Neuronal stem cell (in vitro differentiated cells): ENCODE data around the gene CA12.
"Not testable (repeated sequence)": the region's sequence is repeated elsewhere in the genome, so short reads cannot be mapped to it uniquely, and the experiment has no call there.

Experiments used
- DNase-seq: peaks from one replicate; pipeline ENCODE4 v3.0.0-alpha.2; 2013; ENCODE audit warnings: low spot score
- H2AFZ ChIP-seq: one replicate; pipeline ENCODE4 v1.6.1; 2013; ENCODE audit warnings: mild to moderate bottlenecking, low read length, inconsistent platforms
- H2AK5ac ChIP-seq: 2 replicates; pipeline ENCODE4 v1.6.1; 2013; ENCODE audit warnings: low read depth, mild to moderate bottlenecking, inconsistent platforms, low read length, moderate library complexity, mixed read lengths
- H2BK120ac ChIP-seq: 2 replicates; pipeline ENCODE4 v1.6.1; 2013; ENCODE audit warnings: low read depth, mild to moderate bottlenecking, inconsistent platforms, low read length, moderate library complexity, mixed read lengths
- H2BK12ac ChIP-seq: one replicate; pipeline ENCODE4 v1.6.1; 2013; ENCODE audit warnings: low read length, inconsistent platforms
- H2BK15ac ChIP-seq: 2 replicates; pipeline ENCODE4 v1.6.1; 2013; ENCODE audit warnings: mild to moderate bottlenecking, low read length, inconsistent platforms, mixed read lengths
- H2BK5ac ChIP-seq: one replicate; pipeline ENCODE4 v1.6.1; 2013; ENCODE audit warnings: inconsistent platforms, mild to moderate bottlenecking, low read length, moderate library complexity
- H3K14ac ChIP-seq: one replicate; pipeline ENCODE4 v1.6.1; 2013; ENCODE audit warnings: low read length, inconsistent platforms
- H3K18ac ChIP-seq: 2 replicates; pipeline ENCODE4 v1.6.1; 2013; ENCODE audit warnings: low read length, inconsistent platforms
- H3K23ac ChIP-seq: 2 replicates; pipeline ENCODE4 v1.6.1; 2013; ENCODE audit warnings: low read depth, mild to moderate bottlenecking, mixed read lengths, low read length, inconsistent platforms; ENCODE audit not compliant: poor library complexity
- H3K27ac ChIP-seq: replicated peaks from 3 replicates; pipeline ENCODE4 v1.5.1; 2013; ENCODE audit warnings: low read length, inconsistent platforms
- H3K27me3 ChIP-seq, 3 experiments: 2 replicates each; pipeline ENCODE4 v1.6.1; 2013; ENCODE audit warnings: low read length in 3 of 3, mild to moderate bottlenecking in 2 of 3, inconsistent platforms in 1 of 3, low read depth in 1 of 3, mixed read lengths in 1 of 3, moderate library complexity in 1 of 3; ENCODE audit not compliant: control insufficient read depth in 3 of 3, insufficient read depth in 3 of 3
- H3K36me3 ChIP-seq, 2 donors: replicated peaks in 1 of 2; 2 replicates each; pipeline ENCODE4 v1.6.1; 2013; ENCODE audit warnings: low read length in 2 of 2; ENCODE audit not compliant: control insufficient read depth in 2 of 2, insufficient read depth in 2 of 2
- H3K4ac ChIP-seq: 2 replicates; pipeline ENCODE4 v1.6.1; 2013; ENCODE audit warnings: inconsistent platforms, mild to moderate bottlenecking, low read length, moderate library complexity
- H3K4me1 ChIP-seq, 2 donors: 1 replicate in 1 of 2; 2 replicates in 1 of 2; pipeline ENCODE4 v1.6.1; 2013; ENCODE audit warnings: low read length in 2 of 2, low read depth in 1 of 2; ENCODE audit not compliant: control insufficient read depth in 2 of 2, insufficient read depth in 1 of 2
- H3K4me2 ChIP-seq: one replicate; pipeline ENCODE4 v1.6.1; 2013; ENCODE audit warnings: mild to moderate bottlenecking, low read length, inconsistent platforms; ENCODE audit not compliant: insufficient read depth, poor library complexity, severe bottlenecking
- H3K4me3 ChIP-seq, 2 donors: 2 replicates each; pipeline ENCODE4 v1.5.1; 2013; ENCODE audit warnings: low read length in 2 of 2, mild to moderate bottlenecking in 2 of 2, inconsistent platforms in 1 of 2, moderate library complexity in 1 of 2
- H3K79me1 ChIP-seq: one replicate; pipeline ENCODE4 v1.6.1; 2013; ENCODE audit warnings: low read depth, mild to moderate bottlenecking, inconsistent platforms, low read length, moderate library complexity
- H3K9ac ChIP-seq: one replicate; pipeline ENCODE4 v1.6.1; 2013; ENCODE audit warnings: mild to moderate bottlenecking, low read depth, low read length, inconsistent platforms; ENCODE audit not compliant: poor library complexity
- H3K9me3 ChIP-seq, 2 donors: replicated peaks in 1 of 2; 2 replicates each; pipeline versions ENCODE3 to v1.6.1; 2013; ENCODE audit warnings: low read length in 2 of 2, mild to moderate bottlenecking in 2 of 2, inconsistent platforms in 1 of 2, low read depth in 1 of 2, mixed read lengths in 1 of 2, moderate library complexity in 1 of 2; ENCODE audit not compliant: control insufficient read depth in 2 of 2, insufficient read depth in 1 of 2
- H4K8ac ChIP-seq: one replicate; pipeline ENCODE4 v1.6.1; 2013; ENCODE audit warnings: low read depth, mild to moderate bottlenecking, inconsistent platforms, low read length, moderate library complexity
- H4K91ac ChIP-seq: one replicate; pipeline ENCODE4 v1.6.1; 2013; ENCODE audit warnings: low read length, low read depth, mild to moderate bottlenecking, inconsistent platforms; ENCODE audit not compliant: poor library complexity
- WGBS, 2 donors: extraction: QIAGEN DNeasy Blood & Tissue Kit; methylation state at CpG; one replicate each; pipeline ENCODE4 v1.1.7; 2013; ENCODE audit warnings: missing lambda C conversion rate in 2 of 2, mixed read lengths in 1 of 2; ENCODE audit not compliant: insufficient read length in 2 of 2, insufficient replicate concordance in 1 of 2; ENCODE audit errors: extremely low coverage in 2 of 2; 5-methylcytosine and 5-hydroxymethylcytosine counted together

Gene CA12

GRCh38 chr15:63344731-63345390 is 36.8 kb downstream of the CA12 start:
- no peak for DNase-seq
- H3K79me1 ChIP-seq, result no peaks in the 10 kb centered on the region
- H3K23ac ChIP-seq, result peak overlapping the region; percentile 50
- peaks cover 0 to 16% of the 10 kb centered on the region in 2 donors for H3K4me1 ChIP-seq
- no peaks in the 10 kb centered on the region for H3K36me3 ChIP-seq
- H2AK5ac ChIP-seq, result peak overlapping the region; percentile 46
- H2BK15ac ChIP-seq, result peak overlapping the region; percentile 34
- H3K14ac ChIP-seq, result peak overlapping the region; percentile 27
- peaks cover 0 to 23% (median 2%) of the 10 kb centered on the region in 3 experiments for H3K27me3 ChIP-seq
- no peak overlapping the region for H4K8ac ChIP-seq
- no peak overlapping the region for H2AFZ ChIP-seq
- no peak overlapping the region for H3K4me3 ChIP-seq
- WGBS, 2 donors, result no CpG with 5 or more reads among the region's 5 CpGs
- no peak overlapping the region for H4K91ac ChIP-seq
- H2BK5ac ChIP-seq, result no peak overlapping the region
- H2BK120ac ChIP-seq, result no peak overlapping the region
- no peak overlapping the region for H2BK12ac ChIP-seq
- H3K18ac ChIP-seq, result peak overlapping the region; percentile 50
- no peaks in the 10 kb centered on the region for H3K9me3 ChIP-seq
- no peak overlapping the region for H3K4ac ChIP-seq
- no peak overlapping the region for H3K9ac ChIP-seq
- H3K4me2 ChIP-seq, result no peak overlapping the region
- H3K27ac ChIP-seq, result no peak overlapping the region

DNA sequence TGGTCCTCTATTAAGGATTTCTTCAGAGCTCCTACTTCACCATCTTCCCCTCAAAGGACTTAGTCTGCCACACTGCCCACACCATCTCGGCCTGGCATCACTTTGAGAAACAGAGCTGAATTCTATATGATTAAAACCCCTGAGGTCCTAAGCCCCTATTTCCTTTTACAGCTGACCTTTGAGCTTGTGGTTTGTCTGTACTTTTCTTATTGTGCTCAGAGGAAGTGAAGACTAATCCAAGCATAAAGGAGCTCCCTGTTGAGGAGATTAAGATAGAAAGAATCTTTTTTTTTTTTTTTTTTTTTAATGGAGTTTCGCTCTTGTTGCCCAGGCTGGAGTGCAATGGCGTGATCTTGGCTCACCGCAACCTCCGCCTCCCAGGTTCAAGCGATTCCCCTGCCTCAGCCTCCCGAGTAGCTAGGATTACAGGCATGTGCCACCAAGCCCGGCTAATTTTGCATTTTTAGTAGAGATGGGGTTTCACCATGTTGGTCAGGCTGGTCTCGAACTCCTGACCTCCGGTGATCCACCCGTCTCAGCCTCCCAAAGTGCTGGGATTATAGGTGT is 38.6 kb downstream of the CA12 start:
- WGBS, 2 donors, result no CpG with 5 or more reads among the region's 11 CpGs
- not testable (repeated sequence) for H3K14ac ChIP-seq
- DNase-seq, result peak; percentile 14

DNA sequence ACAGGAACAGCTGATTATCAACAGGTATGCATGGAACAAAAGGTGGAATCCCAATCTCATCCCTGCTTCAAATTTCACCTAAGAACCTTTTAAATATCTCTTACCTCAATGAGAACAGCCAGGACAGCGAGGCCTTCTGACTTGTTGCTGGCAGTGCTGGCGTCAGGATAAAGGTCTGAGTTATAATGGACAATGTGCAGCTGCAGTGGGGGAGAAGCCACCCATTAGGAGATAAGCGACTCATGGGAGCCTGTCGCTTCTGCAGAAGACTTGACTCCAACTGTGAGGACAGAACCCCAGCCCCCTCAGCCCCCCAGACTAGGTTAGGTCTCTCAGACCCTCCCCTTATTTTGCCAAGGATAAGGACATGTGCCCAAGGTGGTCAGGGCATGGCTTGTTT is 39.7 kb downstream of the CA12 start:
- no peaks in the 10 kb centered on the region for H3K9me3 ChIP-seq
- no peak overlapping the region for H3K4ac ChIP-seq
- H3K36me3 ChIP-seq, result no peaks in the 10 kb centered on the region
- H3K14ac ChIP-seq, result no peak overlapping the region
- no peak overlapping the region for H3K4me3 ChIP-seq
- H3K4me2 ChIP-seq, result no peak overlapping the region
- H3K23ac ChIP-seq, result no peak overlapping the region
- no peak overlapping the region for H2BK15ac ChIP-seq
- no peak overlapping the region for H3K18ac ChIP-seq
- peaks cover 0 to 10% of the 10 kb centered on the region in 2 donors for H3K4me1 ChIP-seq
- H4K91ac ChIP-seq, result no peak overlapping the region
- H3K27ac ChIP-seq, result no peak overlapping the region
- H2AFZ ChIP-seq, result no peak overlapping the region
- no peak overlapping the region for H2BK5ac ChIP-seq
- H2AK5ac ChIP-seq, result no peak overlapping the region
- peaks cover 0 to 38% (median 0%) of the 10 kb centered on the region in 3 experiments for H3K27me3 ChIP-seq
- H3K79me1 ChIP-seq, result no peaks in the 10 kb centered on the region
- no CpG with 5 or more reads among the region's 4 CpGs for WGBS, 2 donors
- no peak overlapping the region for H2BK12ac ChIP-seq
- H4K8ac ChIP-seq, result no peak overlapping the region
- DNase-seq, result no peak
- H3K9ac ChIP-seq, result no peak overlapping the region
- no peak overlapping the region for H2BK120ac ChIP-seq

More for the DNA sequence above, 38.6 kb downstream of the CA12 start:
- not testable (repeated sequence) for H3K9me3 ChIP-seq, H3K9ac ChIP-seq, H2BK5ac ChIP-seq, H3K4me2 ChIP-seq, H2BK12ac ChIP-seq, H3K79me1 ChIP-seq, H3K18ac ChIP-seq, H2BK15ac ChIP-seq, H3K23ac ChIP-seq, H4K91ac ChIP-seq, H4K8ac ChIP-seq, H3K36me3 ChIP-seq, H2BK120ac ChIP-seq, H2AK5ac ChIP-seq, H3K4ac ChIP-seq, H3K27ac ChIP-seq, H3K4me3 ChIP-seq, H2AFZ ChIP-seq
- H3K4me1 ChIP-seq, result peaks cover 0 to 14% of the 10 kb centered on the region in 2 donors
- H3K27me3 ChIP-seq, result peaks cover 0 to 38% (median 0%) of the 10 kb centered on the region in 3 experiments

- no CpG with 5 or more reads among the region's 3 CpGs for WGBS, 2 donors
- no peaks in the 10 kb centered on the region for H3K36me3 ChIP-seq
- H3K4ac ChIP-seq, result no peak overlapping the region
- no peak overlapping the region for H2BK15ac ChIP-seq
- H2AFZ ChIP-seq, result no peak overlapping the region
- H2AK5ac ChIP-seq, result no peak overlapping the region
- H3K4me1 ChIP-seq, result peaks cover 0 to 7% of the 10 kb centered on the region in 2 donors
- no peak overlapping the region for H3K4me3 ChIP-seq
- no peaks in the 10 kb centered on the region for H3K79me1 ChIP-seq
- peaks cover 0 to 41% (median 0%) of the 10 kb centered on the region in 3 experiments for H3K27me3 ChIP-seq
- H3K9ac ChIP-seq, result no peak overlapping the region
- H4K91ac ChIP-seq, result no peak overlapping the region
- no peak overlapping the region for H2BK5ac ChIP-seq
- no peak overlapping the region for H2BK120ac ChIP-seq
- no peak overlapping the region for H3K14ac ChIP-seq
- no peak overlapping the region for H3K27ac ChIP-seq
- no peak overlapping the region for H3K18ac ChIP-seq
- H3K4me2 ChIP-seq, result no peak overlapping the region
- H2BK12ac ChIP-seq, result peak overlapping the region; percentile 17
- DNase-seq, result no peak
- no peaks in the 10 kb centered on the region for H3K9me3 ChIP-seq
- H4K8ac ChIP-seq, result no peak overlapping the region
- H3K23ac ChIP-seq, result no peak overlapping the region
Measured at GRCh38 chr15:63340878-63341277, 40.8 kb downstream of the CA12 start.
